ENCODE data around the gene ELP2.
A peak's percentile ranks its signal among the peaks of the same experiment; 100 is the strongest.
"Not testable (repeated sequence)": the region's sequence is repeated elsewhere in the genome, so short reads cannot be mapped to it uniquely, and the experiment has no call there.

The ELP2 gene, protein sequence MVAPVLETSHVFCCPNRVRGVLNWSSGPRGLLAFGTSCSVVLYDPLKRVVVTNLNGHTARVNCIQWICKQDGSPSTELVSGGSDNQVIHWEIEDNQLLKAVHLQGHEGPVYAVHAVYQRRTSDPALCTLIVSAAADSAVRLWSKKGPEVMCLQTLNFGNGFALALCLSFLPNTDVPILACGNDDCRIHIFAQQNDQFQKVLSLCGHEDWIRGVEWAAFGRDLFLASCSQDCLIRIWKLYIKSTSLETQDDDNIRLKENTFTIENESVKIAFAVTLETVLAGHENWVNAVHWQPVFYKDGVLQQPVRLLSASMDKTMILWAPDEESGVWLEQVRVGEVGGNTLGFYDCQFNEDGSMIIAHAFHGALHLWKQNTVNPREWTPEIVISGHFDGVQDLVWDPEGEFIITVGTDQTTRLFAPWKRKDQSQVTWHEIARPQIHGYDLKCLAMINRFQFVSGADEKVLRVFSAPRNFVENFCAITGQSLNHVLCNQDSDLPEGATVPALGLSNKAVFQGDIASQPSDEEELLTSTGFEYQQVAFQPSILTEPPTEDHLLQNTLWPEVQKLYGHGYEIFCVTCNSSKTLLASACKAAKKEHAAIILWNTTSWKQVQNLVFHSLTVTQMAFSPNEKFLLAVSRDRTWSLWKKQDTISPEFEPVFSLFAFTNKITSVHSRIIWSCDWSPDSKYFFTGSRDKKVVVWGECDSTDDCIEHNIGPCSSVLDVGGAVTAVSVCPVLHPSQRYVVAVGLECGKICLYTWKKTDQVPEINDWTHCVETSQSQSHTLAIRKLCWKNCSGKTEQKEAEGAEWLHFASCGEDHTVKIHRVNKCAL

GRCh38 chr18:36129300-36130038 is at the start of gene ELP2, which contains the start of gene SLC39A6:
Gene ELP2, plus strand, starts transcription at chr18:36129899. Its CDS starts 35 bp downstream, at chr18:36129934.
Gene SLC39A6, minus strand, starts transcription at chr18:36129340. Its CDS starts 2,333 bp downstream, at chr18:36127007.
- DNase-seq, result peak; percentile 93

GRCh38 chr18:36081118-36081517 is 48.6 kb upstream of the ELP2 start:
- not testable (repeated sequence) for DNase-seq

DNA sequence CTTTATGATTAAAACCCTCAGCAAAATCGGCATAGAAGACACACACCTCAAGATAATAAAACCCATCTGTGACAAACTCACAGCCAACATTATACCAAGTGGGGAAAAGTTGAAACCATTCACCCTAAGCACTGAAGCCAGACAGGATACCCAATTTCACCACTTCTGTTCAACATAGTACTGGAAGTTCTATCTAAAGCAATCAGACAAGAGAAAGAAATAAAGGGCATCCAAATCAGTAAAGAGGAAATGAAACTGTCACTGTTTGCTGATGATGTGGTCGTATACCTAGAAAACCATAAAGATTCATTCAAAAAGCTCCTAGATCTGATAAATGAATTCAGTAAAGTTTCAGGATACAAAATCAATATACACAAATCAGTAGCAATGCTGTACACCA is 46.0 kb upstream of the ELP2 start:
- DNase-seq, result no peak

GRCh38 chr18:36085195-36085594 is 44.5 kb upstream of the ELP2 start:
- no peak for DNase-seq

DNA sequence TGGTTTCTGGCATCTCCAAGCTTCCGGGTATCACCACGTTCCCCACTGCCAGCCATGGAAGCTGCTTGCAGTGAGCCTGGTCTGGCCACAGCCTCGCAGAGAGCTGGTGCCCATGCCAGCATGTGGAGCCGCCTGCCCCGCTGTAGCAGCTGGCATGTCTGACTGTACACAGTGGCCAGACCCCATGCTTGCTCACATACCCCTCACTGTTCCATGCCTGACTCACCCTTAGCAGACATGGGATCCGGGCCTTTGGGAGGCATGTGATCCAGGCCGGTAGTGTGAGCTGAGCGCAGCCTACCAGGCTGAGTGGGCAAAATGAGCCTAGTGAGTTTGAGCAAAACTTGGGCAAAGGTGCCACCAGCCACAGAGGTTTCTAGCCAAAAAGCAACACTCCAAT is 43.5 kb upstream of the ELP2 start:
- no peak for DNase-seq

DNA sequence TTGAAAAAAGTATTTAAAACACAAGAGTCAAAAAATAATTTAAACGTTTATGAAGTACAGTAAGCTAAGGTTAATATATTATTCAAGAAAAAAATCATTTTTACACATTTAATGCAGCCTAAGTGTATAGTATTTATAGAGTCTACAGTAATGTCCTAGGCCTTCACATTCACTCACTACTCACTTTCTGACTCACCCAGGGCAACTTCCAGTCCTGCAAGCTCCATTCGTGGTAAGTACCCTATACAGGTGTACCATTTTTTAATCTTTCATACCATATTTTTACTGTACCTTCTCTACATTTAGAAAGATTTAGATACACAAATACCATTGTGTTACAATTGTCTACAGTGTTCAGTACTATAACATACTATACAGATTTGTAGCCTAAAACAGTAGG is 41.4 kb upstream of the ELP2 start:
- DNase-seq, result no peak

GRCh38 chr18:36089001-36089400 is 40.7 kb upstream of the ELP2 start:
- no peak for DNase-seq

GRCh38 chr18:36092116-36092515 is 37.6 kb upstream of the ELP2 start:
- DNase-seq, result not testable (repeated sequence)

- no peak for DNase-seq
Observed at GRCh38 chr18:36094431-36094830, 35.3 kb upstream of the ELP2 start.

DNA sequence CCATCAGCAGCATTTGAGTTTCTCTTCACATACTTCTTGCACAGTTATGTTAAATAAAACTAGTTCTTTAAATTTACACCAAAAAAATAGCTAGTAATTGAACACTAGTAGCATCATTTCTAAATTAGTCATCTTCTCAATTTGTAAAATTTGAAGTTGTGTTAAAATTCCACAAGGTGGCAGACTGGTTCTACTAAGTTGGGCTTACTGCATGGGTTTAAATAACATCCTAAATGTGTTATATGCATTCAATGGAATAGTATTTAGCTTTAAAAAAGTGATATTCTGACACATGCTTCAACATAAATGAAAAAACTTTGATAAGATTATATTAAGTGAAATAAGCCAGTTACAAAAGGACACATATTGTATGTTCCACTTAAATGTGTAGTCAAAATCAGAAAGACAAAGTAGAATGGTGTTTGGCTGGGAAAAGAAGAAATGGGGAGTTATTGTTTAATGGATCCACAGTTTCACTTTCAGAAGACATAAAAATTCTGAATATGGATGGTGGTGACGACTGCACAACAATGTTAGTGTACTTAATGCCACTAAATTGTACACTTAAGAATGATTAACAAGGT is 33.7 kb upstream of the ELP2 start:
- DNase-seq, result no peak

GRCh38 chr18:36096955-36097354 is 32.7 kb upstream of the ELP2 start:
- DNase-seq, result no peak

- DNase-seq, result no peak
Observed at GRCh38 chr18:36099311-36099710, 30.4 kb upstream of the ELP2 start.

GRCh38 chr18:36101943-36102342 is 27.8 kb upstream of the ELP2 start:
- no peak for DNase-seq

- no peak for DNase-seq
Observed at GRCh38 chr18:36104749-36105148, 24.9 kb upstream of the ELP2 start.

GRCh38 chr18:36107477-36107876 is 22.2 kb upstream of the ELP2 start:
- no peak for DNase-seq

- no peak for DNase-seq
Observed at GRCh38 chr18:36108196-36108595, 21.5 kb upstream of the ELP2 start.

GRCh38 chr18:36108601-36109000 is 21.1 kb upstream of the ELP2 start:
- DNase-seq, result no peak

- no peak for DNase-seq
Observed at GRCh38 chr18:36109737-36110136, 20.0 kb upstream of the ELP2 start.

DNA sequence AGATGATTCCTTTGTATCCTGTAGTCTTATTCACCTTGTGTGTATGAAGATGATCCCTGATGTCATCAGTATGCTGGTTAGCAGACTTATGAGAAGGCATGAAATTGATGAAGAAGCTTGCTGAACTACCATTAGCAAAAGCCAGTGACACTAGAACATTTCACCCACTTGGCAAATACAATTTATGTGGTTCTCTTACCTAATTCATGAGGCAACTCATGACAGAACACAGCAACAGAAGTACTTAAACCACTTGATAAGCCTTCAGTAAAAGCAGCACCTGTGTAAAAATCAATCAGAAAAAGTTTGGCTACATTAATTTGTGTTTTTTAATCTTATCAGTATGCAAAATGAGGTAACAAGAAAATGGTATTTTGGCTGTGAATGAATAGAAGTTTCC is 17.4 kb upstream of the ELP2 start:
- DNase-seq, result no peak

GRCh38 chr18:36114251-36114650 is 15.4 kb upstream of the ELP2 start:
- DNase-seq, result no peak

DNA sequence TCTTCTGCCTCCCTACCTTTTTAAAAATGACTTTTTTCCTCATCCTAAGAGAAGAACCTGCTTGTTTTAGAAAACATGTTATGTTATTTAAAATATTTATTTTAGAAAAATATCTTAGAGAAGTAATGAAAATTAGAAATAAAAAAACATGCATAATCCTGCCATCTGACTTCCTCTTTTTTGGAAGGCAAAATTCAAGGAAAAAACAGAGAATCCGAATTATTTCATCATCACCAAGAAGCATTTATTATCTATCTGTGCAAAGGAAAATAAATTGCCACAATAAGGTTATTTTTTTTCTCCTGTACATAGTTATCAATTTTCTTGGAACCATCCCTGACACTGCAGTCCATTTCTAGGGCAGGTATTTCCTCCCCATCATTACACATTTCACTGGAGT is 15.0 kb upstream of the ELP2 start:
- DNase-seq, result no peak

- not testable (repeated sequence) for DNase-seq
Observed at GRCh38 chr18:36116771-36117170, 12.9 kb upstream of the ELP2 start.

DNA sequence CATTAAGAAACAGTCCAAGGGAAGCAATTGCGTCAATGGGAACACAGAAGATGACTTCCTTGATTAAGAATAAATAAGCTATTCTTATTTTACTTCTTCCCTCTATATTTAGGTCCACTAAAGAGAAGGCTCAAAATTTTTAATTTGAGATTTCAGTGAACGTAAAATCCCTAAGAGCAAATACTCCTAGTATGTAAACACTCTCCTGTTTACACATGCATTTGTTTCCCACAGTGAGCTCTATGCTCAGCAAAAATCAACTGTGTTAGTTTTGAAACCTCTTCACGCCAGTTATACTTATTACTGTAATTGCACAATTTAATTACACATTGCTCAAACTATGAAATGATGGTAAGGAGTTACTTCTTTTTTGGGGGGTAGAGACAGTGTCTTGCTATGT is 9.4 kb upstream of the ELP2 start:
- no peak for DNase-seq
